Glutamatergic neuron (in vitro differentiated cells): ENCODE measurements around the gene OR2H1. TPM values are rescaled to one million over a fixed set of nuclear protein-coding genes. Genes with fewer than 3 reads are reported as not detected.

ENCODE experiments used
- DNase-seq: peaks from one replicate; pipeline ENCODE4 v3.0.0; 2022
- H3K27ac Mint-ChIP-seq: one replicate; pipeline ENCODE4 v1.8.0; 2020; ENCODE audit warnings: mild to moderate bottlenecking, mixed read lengths, inconsistent platforms; ENCODE audit not compliant: unreplicated experiment
- H3K27me3 Mint-ChIP-seq: one replicate; pipeline ENCODE4 v1.8.0; 2020; ENCODE audit warnings: mild to moderate bottlenecking, moderate library complexity, mixed read lengths, inconsistent platforms; ENCODE audit not compliant: unreplicated experiment
- H3K36me3 Mint-ChIP-seq: one replicate; pipeline ENCODE4 v1.8.0; 2020; ENCODE audit warnings: mild to moderate bottlenecking, mixed read lengths, inconsistent platforms; ENCODE audit not compliant: unreplicated experiment
- H3K4me1 Mint-ChIP-seq: one replicate; pipeline ENCODE4 v1.8.0; 2020; ENCODE audit warnings: mild to moderate bottlenecking, low read depth, mixed read lengths, inconsistent platforms; ENCODE audit not compliant: unreplicated experiment
- H3K4me3 Mint-ChIP-seq: one replicate; pipeline ENCODE4 v1.8.0; 2020; ENCODE audit warnings: mild to moderate bottlenecking, mixed read lengths, inconsistent platforms; ENCODE audit not compliant: unreplicated experiment
- H3K9me3 Mint-ChIP-seq: one replicate; pipeline ENCODE4 v1.8.0; 2020; ENCODE audit warnings: mild to moderate bottlenecking, moderate library complexity, mixed read lengths, inconsistent platforms; ENCODE audit not compliant: unreplicated experiment
- CTCF ChIP-seq: fragments of 200-600 bp; sonication (generic); IDR thresholded peaks from one replicate; pipeline ENCODE4 v1.5.0; 2021; ENCODE audit not compliant: partially characterized antibody, unreplicated experiment
- total RNA-seq: library from RNA; stranded (reverse); fragmentation: NEBNext Ultra II Directional; extraction: Animal tissue kit (Norgen Biotek cat#: 25700); gene quantifications from one replicate; pipeline ENCODE4 v1.2.1, GENCODE V29; 2021; ENCODE audit not compliant: unreplicated experiment

Gene OR2H1
- total RNA-seq, 1 donor from 2014 or later = not detected

GRCh38 chr6:29465801-29466200, 8.8 kb downstream of the OR2H1 start:
- Mint-ChIP-seq H3K27me3 (peaks cover 2% of the 10 kb centered on the region), H3K4me3 (no peak overlapping the region)

GRCh38 chr6:29466241-29466640, 9.3 kb downstream of the OR2H1 start:
- Mint-ChIP-seq H3K4me3 (no peak overlapping the region), H3K27ac (no peak overlapping the region), H3K27me3 (peaks cover 2% of the 10 kb centered on the region), H3K4me1 (no peaks in the 10 kb centered on the region), H3K9me3 (no peaks in the 10 kb centered on the region), H3K36me3 (no peaks in the 10 kb centered on the region)
- no peak for TF ChIP-seq CTCF
- no peak for DNase-seq

More at GRCh38 chr6:29465801-29466200, 8.8 kb downstream of the OR2H1 start:
- Mint-ChIP-seq H3K27ac (no peak overlapping the region), H3K9me3 (no peaks in the 10 kb centered on the region), H3K4me1 (no peaks in the 10 kb centered on the region), H3K36me3 (no peaks in the 10 kb centered on the region)
- no peak for DNase-seq
- TF ChIP-seq CTCF = no peak

- H3K9me3 Mint-ChIP-seq = no peaks in the 10 kb centered on the region
- DNase-seq = no peak
- H3K4me3 Mint-ChIP-seq = no peak overlapping the region
- no peak overlapping the region for H3K27ac Mint-ChIP-seq
- H3K27me3 Mint-ChIP-seq = peaks cover 3% of the 10 kb centered on the region
- no peak for TF ChIP-seq CTCF
- H3K36me3 Mint-ChIP-seq = no peaks in the 10 kb centered on the region
- no peaks in the 10 kb centered on the region for H3K4me1 Mint-ChIP-seq
Observed at GRCh38 chr6:29474996-29475395, 18.0 kb downstream of the OR2H1 start.

GRCh38 chr6:29477923-29478450, 21.0 kb downstream of the OR2H1 start:
- H3K36me3 Mint-ChIP-seq = no peaks in the 10 kb centered on the region
- H3K9me3 Mint-ChIP-seq = no peaks in the 10 kb centered on the region
- no peak for TF ChIP-seq CTCF
- no peaks in the 10 kb centered on the region for H3K4me1 Mint-ChIP-seq
- DNase-seq = no peak
- H3K27me3 Mint-ChIP-seq = peaks cover 3% of the 10 kb centered on the region
- no peak overlapping the region for H3K27ac Mint-ChIP-seq
- H3K4me3 Mint-ChIP-seq = no peak overlapping the region

GRCh38 chr6:29478740-29479139, 21.8 kb downstream of the OR2H1 start:
- TF ChIP-seq CTCF = no peak
- Mint-ChIP-seq H3K27me3 (peaks cover 3% of the 10 kb centered on the region), H3K4me3 (no peak overlapping the region), H3K27ac (no peak overlapping the region), H3K36me3 (no peaks in the 10 kb centered on the region), H3K4me1 (no peaks in the 10 kb centered on the region), H3K9me3 (no peaks in the 10 kb centered on the region)
- no peak for DNase-seq
